Panc1 (cell line): Measurements from ENCODE around the gene RAB7A.

Source experiments
- CTCF ChIP-seq: fragments of 450-650 bp; IDR thresholded peaks from 2 replicates; pipeline ENCODE4 v1.5.1; 2017; ENCODE audit warnings: mild to moderate bottlenecking
- POLR2AphosphoS5 ChIP-seq: IDR thresholded peaks from 2 replicates; pipeline ENCODE4 v1.6.1; 2012; ENCODE audit warnings: mild to moderate bottlenecking, low read depth, low read length, moderate library complexity
- REST ChIP-seq, 2 experiments: IDR thresholded peaks; 2 replicates each; pipeline ENCODE4 v1.6.1; 2011 to 2012; ENCODE audit warnings: low read depth in 2 of 2, control low read depth in 1 of 2, low read length in 1 of 2, mild to moderate bottlenecking in 1 of 2, moderate library complexity in 1 of 2; ENCODE audit not compliant: insufficient read depth in 1 of 2
- SIN3A ChIP-seq: IDR thresholded peaks from 2 replicates; pipeline ENCODE4 v1.6.1; 2012; ENCODE audit warnings: low read depth, mild to moderate bottlenecking, low read length, moderate library complexity, borderline replicate concordance; ENCODE audit not compliant: insufficient read depth

GRCh38 chr3:128849911-128850455 is 124.0 kb downstream of the RAB7A start:
- TF ChIP-seq CTCF (no peak; the same call in 1 of the 2 replicates), POLR2AphosphoS5 (no peak), REST (IDR thresholded peaks at IDR 0.05; ENCODE audit: insufficient read depth in 1 of 2, low read depth in 2 of 2, low read length in 1 of 2) (no peak), SIN3A (no peak)
